ENCODE results near the gene CECR2. TPM values are rescaled to one million over a fixed set of nuclear protein-coding genes. Genes with fewer than 3 reads are reported as not detected.
"Not testable (repeated sequence)": the region's sequence is repeated elsewhere in the genome, so short reads cannot be mapped to it uniquely, and the experiment has no call there.

Gene CECR2
- total RNA-seq, 1 donor from 2014 or later: 0.10 TPM

DNA sequence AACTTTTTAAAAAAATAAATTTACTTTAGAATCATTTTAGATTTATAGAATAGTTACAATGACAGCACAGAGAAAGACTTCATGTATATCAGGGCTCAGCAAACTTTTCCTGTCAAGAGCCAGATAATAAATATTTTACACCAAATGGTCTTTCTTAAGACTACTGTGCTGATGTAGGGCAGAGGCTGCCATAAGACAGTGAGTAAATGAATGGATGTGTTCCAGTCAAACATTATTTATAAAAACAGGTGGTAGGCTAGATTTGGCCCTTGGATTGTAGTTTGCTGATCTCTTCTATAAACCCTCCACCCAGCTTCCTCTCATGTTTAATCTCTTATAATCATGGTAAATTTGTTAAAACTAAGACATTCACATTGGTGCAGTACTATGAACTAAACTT lies 33.0 kb downstream of the CECR2 start:
- DNase-seq (ENCODE audit: low read depth): no peak

DNA sequence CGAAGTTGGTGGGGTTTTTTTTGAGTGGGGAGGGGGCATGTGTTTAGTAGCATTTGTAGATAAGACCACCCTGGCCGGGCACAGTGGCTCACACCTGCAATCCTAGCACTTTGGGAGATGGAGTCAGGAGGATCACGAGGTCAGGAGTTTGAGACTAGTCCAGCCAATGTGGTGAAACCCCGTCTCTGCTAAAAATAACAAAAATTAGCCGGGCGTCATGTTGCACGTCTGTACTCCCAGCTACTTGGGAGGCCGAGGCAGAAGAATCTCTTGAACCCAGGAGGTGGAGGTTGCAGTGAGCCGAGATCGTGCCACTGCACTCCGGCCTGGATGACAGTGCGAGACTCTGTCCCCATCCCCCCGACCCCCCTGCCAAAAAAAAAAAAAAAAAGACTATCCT lies 34.6 kb downstream of the CECR2 start:
- peak; percentile 14 for DNase-seq (ENCODE audit: low read depth)

- DNase-seq (ENCODE audit: low read depth): no peak
Observed at GRCh38 chr22:17407643-17408042, 38.4 kb downstream of the CECR2 start.

DNA sequence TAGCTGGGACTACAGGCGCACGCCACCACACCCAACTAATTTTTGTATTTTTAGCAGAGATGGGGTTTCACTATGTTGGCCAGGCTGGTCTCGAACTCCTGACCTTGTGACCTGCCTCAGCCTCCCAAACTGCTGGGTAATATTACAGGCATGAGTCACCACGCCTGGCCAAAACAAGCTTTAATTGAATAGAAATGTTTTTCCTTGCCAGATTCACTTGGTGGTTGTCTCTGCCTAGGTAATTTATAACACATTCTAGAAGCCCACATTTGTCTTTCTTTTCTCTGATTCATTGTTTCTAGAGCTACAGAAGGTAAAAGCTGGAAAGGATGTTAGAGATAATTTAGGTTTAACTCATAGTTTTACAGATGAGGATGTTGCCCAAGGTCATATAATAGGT lies 41.3 kb downstream of the CECR2 start:
- peak; percentile 16 for DNase-seq (ENCODE audit: low read depth)

GRCh38 chr22:17411213-17411612 lies 42.0 kb downstream of the CECR2 start:
- DNase-seq (ENCODE audit: low read depth): no peak

DNA sequence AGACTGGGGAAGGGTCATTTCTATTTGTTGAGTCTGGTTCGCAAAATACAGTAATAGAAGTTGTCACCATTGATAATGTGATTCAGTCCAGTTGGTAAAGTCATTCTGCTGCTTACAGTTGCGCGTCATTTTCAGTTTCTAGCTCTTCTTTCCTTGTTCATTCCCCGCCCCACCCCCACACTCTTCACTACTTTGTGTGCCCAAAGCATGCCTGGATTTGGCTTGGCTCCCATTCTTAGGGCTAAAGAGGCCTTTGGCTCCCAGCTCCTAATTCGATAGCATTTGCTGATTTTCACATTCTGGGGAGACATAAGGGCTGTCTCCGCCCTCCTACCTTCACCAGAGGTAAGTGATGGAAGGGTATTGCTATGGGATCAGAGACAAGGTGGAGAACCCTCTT lies 43.0 kb downstream of the CECR2 start:
- no peak for DNase-seq (ENCODE audit: low read depth)

- no peak for DNase-seq (ENCODE audit: low read depth)
Observed at GRCh38 chr22:17418890-17419324, 49.6 kb downstream of the CECR2 start.

DNA sequence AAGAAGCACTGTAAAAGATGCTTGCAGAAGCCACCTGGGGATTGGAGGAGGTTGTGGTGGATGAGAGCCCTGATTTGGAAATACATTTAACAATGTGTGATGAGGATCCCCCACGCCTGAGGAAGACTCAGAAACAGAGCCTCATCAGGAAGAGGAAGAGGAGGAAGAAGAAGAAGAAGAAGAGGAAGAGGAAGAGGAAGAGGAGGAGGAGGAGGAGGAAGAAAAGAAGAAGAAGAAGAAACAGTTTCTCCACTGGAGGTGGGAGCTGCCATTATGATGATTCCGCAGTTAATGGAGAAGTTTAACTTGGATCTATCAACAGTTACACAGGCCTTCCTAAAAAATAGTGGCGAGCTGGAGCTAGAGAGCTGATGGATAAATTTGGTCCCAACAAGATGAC lies 50.1 kb downstream of the CECR2 start:
- DNase-seq (ENCODE audit: low read depth): no peak

DNA sequence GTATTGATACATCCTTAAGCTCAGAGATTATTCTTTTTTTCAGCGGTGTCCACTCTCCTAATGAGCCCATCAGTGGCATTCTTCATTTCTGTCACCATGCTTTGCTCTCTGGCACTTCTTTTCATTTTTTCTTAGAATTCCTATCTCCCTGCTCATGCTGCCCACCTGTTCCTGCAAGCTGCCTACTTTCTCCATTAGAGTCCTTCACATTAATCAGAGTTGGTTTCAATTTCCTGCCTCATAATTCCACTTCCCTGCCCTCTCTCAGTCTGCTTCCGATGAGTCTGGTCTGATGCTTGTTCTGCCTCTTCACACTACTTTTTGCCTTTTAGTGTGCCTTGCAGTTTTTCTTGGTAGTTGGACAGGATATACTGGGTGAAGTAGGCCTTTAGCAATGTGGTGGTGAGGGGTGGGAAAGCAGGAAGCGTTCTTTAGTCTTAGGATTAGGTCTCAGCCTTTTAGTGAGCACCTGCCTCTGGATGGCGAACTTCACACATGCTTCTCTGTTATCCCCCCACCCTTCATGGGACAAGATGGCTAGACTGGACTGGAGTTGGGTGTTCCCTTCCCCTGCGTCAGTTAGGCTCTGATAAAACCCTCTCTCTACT lies 53.6 kb downstream of the CECR2 start:
- no peak for DNase-seq (ENCODE audit: low read depth)

DNA sequence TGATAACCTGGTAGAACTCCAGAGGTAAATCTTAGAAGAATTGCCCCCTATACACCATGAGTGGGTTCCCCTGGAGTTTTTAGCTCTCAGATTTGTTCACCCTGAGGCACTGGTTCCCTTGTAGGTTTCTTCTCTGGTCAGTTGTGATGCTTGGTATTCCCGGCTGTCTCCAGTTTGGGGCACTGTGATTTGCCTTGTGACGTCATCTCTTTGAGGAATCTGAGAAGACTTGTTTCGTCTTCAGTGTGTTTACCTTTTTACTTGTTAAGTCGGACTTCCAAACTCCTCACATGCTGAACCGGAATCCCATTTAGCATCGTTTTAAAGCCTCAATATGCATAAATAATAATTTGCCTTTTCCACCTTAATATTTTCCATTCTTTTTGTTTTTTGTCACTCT lies 54.4 kb downstream of the CECR2 start:
- no peak for DNase-seq (ENCODE audit: low read depth)

GRCh38 chr22:17427528-17427927 lies 58.3 kb downstream of the CECR2 start:
- not testable (repeated sequence) for DNase-seq (ENCODE audit: low read depth)

GRCh38 chr22:17429516-17429915 lies 60.3 kb downstream of the CECR2 start:
- DNase-seq (ENCODE audit: low read depth): no peak

DNA sequence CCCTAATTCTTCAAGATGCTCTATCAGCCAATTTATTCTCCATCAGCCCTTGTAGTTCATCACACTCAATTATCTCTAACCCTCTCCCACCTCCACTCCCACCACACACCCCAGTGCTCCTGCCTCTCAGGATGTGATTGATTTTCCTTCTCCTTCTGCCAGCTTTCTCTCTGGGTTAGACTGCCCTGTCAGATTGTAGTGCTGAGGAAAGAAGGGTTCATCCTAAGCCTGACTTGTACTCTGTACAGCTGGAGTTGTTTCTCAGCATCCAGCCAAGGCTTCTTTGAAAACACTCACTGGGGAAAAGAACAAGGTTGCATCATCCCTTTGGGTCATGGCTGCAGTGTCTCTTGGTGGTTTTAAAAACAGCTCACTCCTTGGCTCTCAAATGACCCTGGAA lies 61.2 kb downstream of the CECR2 start:
- peak; percentile 51 for DNase-seq (ENCODE audit: low read depth)

GRCh38 chr22:17431179-17431578 lies 61.9 kb downstream of the CECR2 start:
- no peak for DNase-seq (ENCODE audit: low read depth)

DNA sequence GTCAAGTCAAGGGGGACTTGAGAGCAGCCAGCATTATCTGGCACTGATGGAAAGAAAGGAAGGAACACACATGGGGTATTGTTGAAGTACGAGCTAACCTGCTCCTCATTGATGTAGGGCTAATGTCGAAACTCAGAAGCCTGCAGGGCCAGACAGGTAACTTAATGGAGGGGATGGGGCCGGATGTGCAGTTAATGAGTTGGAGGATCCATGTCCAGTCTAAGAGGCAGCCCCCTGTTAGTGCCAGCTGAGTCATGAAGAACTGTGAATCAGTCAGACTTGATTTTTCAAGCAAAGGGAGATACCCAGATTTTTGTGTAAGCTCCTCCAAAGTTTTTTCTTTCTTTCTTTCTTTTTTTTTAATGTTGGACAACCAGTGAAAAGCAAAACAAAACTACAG lies 65.6 kb downstream of the CECR2 start:
- no peak for DNase-seq (ENCODE audit: low read depth)

GRCh38 chr22:17435375-17435774 lies 66.1 kb downstream of the CECR2 start:
- DNase-seq (ENCODE audit: low read depth): no peak

GRCh38 chr22:17436382-17436980 lies 67.2 kb downstream of the CECR2 start:
- DNase-seq (ENCODE audit: low read depth): no peak

DNA sequence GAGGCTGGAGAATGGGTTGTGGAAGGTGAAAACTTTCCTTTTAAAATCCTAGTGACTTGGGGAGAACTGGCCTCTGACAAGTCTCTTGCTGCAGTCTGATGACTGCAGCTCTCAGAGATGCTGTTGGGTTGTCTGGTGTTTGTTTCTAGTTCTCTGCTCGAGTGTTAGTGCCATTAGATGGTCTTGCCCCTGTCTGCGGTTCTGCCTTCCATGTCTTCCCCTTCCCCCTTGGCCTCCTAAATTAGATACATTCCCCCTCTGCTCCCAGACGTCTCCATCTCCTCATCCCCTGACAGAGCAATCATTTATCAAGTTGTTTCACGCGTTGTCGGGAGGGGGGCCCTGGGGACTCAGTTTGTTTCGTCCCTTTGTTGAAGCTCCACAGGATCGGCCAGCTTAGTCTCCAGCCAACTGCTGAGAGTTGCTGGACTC lies 67.7 kb downstream of the CECR2 start:
- DNase-seq (ENCODE audit: low read depth): no peak

GRCh38 chr22:17438026-17438425 lies 68.8 kb downstream of the CECR2 start:
- DNase-seq (ENCODE audit: low read depth): no peak

DNA sequence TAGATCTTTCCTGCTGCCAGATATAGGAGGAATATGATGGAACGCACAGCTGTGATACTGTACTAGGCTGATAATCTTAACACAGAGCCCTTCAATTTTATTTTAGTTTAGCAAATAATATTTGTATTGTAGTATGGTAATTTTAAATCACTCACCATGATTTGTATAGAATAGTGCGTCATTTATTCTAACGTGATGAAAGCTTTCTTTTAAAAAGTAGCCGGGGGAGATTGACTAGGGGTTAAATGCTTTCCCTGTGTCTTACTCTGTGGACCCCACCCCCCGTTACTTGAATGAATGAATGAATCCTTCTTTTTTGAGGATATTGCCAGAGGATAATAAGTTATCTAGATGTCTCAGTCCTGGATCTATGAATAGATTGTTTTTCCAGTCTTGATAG lies 72.1 kb downstream of the CECR2 start:
- DNase-seq (ENCODE audit: low read depth): no peak

- no peak for DNase-seq (ENCODE audit: low read depth)
Observed at GRCh38 chr22:17443405-17444203, 74.3 kb downstream of the CECR2 start.

GRCh38 chr22:17444204-17444504 lies 74.9 kb downstream of the CECR2 start:
- DNase-seq (ENCODE audit: low read depth): no peak

- no peak for DNase-seq (ENCODE audit: low read depth)
Observed at GRCh38 chr22:17446698-17447097, 77.4 kb downstream of the CECR2 start.

Data from renal cortical epithelial cell (primary cell).